ENCODE measurements around the gene EFR3B. TPM values are rescaled to one million over a fixed set of nuclear protein-coding genes. Genes with fewer than 3 reads are reported as not detected.

The EFR3B gene
- total RNA-seq, 2 experiments from 2014 or later = 0.16 to 0.23 TPM

- peaks cover 3% of the 10 kb centered on the region for H3K27me3 Mint-ChIP-seq
- no peak for TF ChIP-seq CTCF (IDR thresholded peaks at IDR 0.05)
- H3K27ac Mint-ChIP-seq = no peak overlapping the region
- no peak overlapping the region for H3K4me3 Mint-ChIP-seq
- H3K4me1 Mint-ChIP-seq (ENCODE audit: low read depth) = no peaks in the 10 kb centered on the region
- intact Hi-C loops (cut with micrococcal nuclease) = no loop called here
- POLR2A ChIA-PET = no interaction called here
- H3K9me3 Mint-ChIP-seq = no peaks in the 10 kb centered on the region
- DNase-seq = no peak
- no peaks in the 10 kb centered on the region for H3K36me3 Mint-ChIP-seq (ENCODE audit: low read depth)
- ATAC-seq = no peak
- CTCF ChIA-PET = interaction anchor here (0.7 to 1.2 kb wide), 4 partner anchors 12 to 1462 kb away, joined by 3 to 4 read pairs (median 3); no protein-coding TSS in a partner anchor
These were observed 73.5 kb downstream of the EFR3B start for GRCh38 chr2:25115249-25115883.

- TF ChIP-seq CTCF (IDR thresholded peaks at IDR 0.05) = no peak
- CTCF ChIA-PET = interaction anchor here (1.2 kb wide), 1 partner anchor 13 kb away, joined by 3 read pairs; no protein-coding TSS in a partner anchor
These were observed 74.0 kb downstream of the EFR3B start for GRCh38 chr2:25115902-25116301.

GRCh38 chr2:25116956-25117355, 75.1 kb downstream of the EFR3B start:
- no peak for DNase-seq
- ChIA-PET CTCF (no interaction called here), POLR2A (no interaction called here)
- Mint-ChIP-seq H3K27me3 (peaks cover 1% of the 10 kb centered on the region), H3K4me3 (no peak overlapping the region), H3K4me1 (ENCODE audit: low read depth) (no peaks in the 10 kb centered on the region), H3K9me3 (no peaks in the 10 kb centered on the region), H3K36me3 (ENCODE audit: low read depth) (no peaks in the 10 kb centered on the region), H3K27ac (no peak overlapping the region)
- no peak for ATAC-seq
- TF ChIP-seq CTCF (IDR thresholded peaks at IDR 0.05) = no peak
- intact Hi-C loops (cut with micrococcal nuclease) = no loop called here

More at GRCh38 chr2:25115902-25116301, 74.0 kb downstream of the EFR3B start:
- no peaks in the 10 kb centered on the region for H3K4me1 Mint-ChIP-seq (ENCODE audit: low read depth)
- intact Hi-C loops (cut with micrococcal nuclease) = no loop called here
- no peak overlapping the region for H3K27ac Mint-ChIP-seq
- no peaks in the 10 kb centered on the region for H3K36me3 Mint-ChIP-seq (ENCODE audit: low read depth)
- peaks cover 1% of the 10 kb centered on the region for H3K27me3 Mint-ChIP-seq
- no peak for DNase-seq
- H3K4me3 Mint-ChIP-seq = no peak overlapping the region
- H3K9me3 Mint-ChIP-seq = no peaks in the 10 kb centered on the region
- POLR2A ChIA-PET = no interaction called here
- no peak for ATAC-seq

DNA sequence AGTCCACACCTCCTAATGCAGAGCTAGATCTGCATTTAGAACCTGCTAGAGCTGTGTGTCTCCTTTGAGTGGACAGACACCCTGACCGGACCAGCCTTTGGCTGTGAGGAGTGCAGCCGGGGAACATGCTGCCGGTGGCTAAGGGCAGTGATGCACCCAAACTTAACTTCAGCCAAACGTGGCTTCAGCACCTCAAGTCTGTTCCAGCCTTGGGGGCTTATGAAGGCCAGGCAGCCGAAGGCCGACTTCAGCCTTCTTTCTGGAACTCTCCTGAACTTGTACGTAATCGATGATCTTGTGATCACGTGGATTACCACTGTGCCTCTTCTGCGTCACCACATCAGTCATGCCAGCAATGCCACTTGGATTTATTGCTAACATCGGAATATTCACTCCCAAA, 77.4 kb downstream of the EFR3B start:
- H3K27me3 Mint-ChIP-seq = peaks cover 6% of the 10 kb centered on the region
- H3K36me3 Mint-ChIP-seq (ENCODE audit: low read depth) = no peaks in the 10 kb centered on the region
- H3K4me1 Mint-ChIP-seq (ENCODE audit: low read depth) = no peaks in the 10 kb centered on the region
- DNase-seq = no peak
- ChIA-PET CTCF (interaction anchor here (1.9 to 3.1 kb wide), 2 partner anchors 9 to 144 kb away, joined by 5 to 13 read pairs; no protein-coding TSS in a partner anchor), POLR2A (no interaction called here)
- no peak for ATAC-seq
- intact Hi-C loops (cut with micrococcal nuclease) = no loop called here
- H3K27ac Mint-ChIP-seq = no peak overlapping the region
- no peaks in the 10 kb centered on the region for H3K9me3 Mint-ChIP-seq
- TF ChIP-seq CTCF (IDR thresholded peaks at IDR 0.05) = no peak
- no peak overlapping the region for H3K4me3 Mint-ChIP-seq

DNA sequence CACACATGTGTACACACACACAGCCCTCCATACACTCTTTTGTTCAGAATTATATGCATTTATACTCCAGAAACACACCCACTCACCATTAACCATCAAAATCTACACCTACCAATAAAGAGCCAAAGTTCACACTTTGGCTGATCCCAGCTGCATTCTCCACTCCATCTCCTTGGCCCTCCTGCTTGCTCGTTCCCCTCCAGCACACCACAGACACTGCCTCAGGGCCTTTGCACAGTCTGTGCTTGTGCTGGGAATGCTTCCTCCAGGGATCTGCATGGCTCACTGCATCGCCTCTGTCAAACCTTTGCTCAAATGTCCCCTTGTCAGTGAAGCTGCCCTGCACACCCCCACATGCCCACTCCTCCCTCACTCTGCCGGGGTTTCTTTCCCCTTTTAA, 80.5 kb downstream of the EFR3B start:
- no peak for ATAC-seq
- DNase-seq = no peak
- no peaks in the 10 kb centered on the region for H3K9me3 Mint-ChIP-seq
- POLR2A ChIA-PET = no interaction called here
- peaks cover 6% of the 10 kb centered on the region for H3K27me3 Mint-ChIP-seq
- CTCF ChIA-PET = interaction anchor here (1.2 to 1.4 kb wide), 2 partner anchors 147 to 149 kb away, joined by 4 to 5 read pairs; no protein-coding TSS in a partner anchor
- H3K27ac Mint-ChIP-seq = no peak overlapping the region
- H3K4me3 Mint-ChIP-seq = no peak overlapping the region
- H3K4me1 Mint-ChIP-seq (ENCODE audit: low read depth) = no peaks in the 10 kb centered on the region
- no peak for TF ChIP-seq CTCF (IDR thresholded peaks at IDR 0.05)
- no peaks in the 10 kb centered on the region for H3K36me3 Mint-ChIP-seq (ENCODE audit: low read depth)
- intact Hi-C loops (cut with micrococcal nuclease) = no loop called here

All from activated CD8-positive, alpha-beta T cell treated with anti-CD3 and anti-CD28 coated beads for 36 hours (primary cell).